Common myeloid progenitor, CD34-positive (primary cell): ENCODE measurements around the gene BLID.

ENCODE experiments used
- CTCF ChIA-PET: fragments of 350-600 bp; sonication (Branson Sonifier 250); formaldehyde crosslinking; loops from one replicate; lab custom pipeline; 2021; ENCODE audit warnings: antibody characterized with exemption; lab: Charles Lee
- POLR2A ChIA-PET: fragments of 350-600 bp; sonication (Branson Sonifier 250); formaldehyde crosslinking; loops from one replicate; lab custom pipeline; 2021; ENCODE audit warnings: antibody characterized with exemption; lab: Charles Lee
- DNase-seq, 3 donors: peaks; one replicate each; pipeline versions ENCODE4 v3.0.0 to v3.0.0-alpha.2; 2013
- H3K27ac ChIP-seq, 2 experiments: 1 replicate in 1 of 2; 2 replicates in 1 of 2; pipeline ENCODE4 v1.7.0; 2013; ENCODE audit warnings: inconsistent platforms in 2 of 2, low read length in 2 of 2, mild to moderate bottlenecking in 2 of 2, low read depth in 1 of 2, moderate library complexity in 1 of 2; ENCODE audit not compliant: severe bottlenecking in 2 of 2, insufficient read depth in 1 of 2, poor library complexity in 1 of 2
- H3K27me3 ChIP-seq, 5 experiments: replicated peaks in 2 of 5; 1 replicate in 3 of 5; 2 replicates in 2 of 5; pipeline versions ENCODE4 v1.6.1 to v1.7.0; 2013; ENCODE audit warnings: low read length in 4 of 5, mild to moderate bottlenecking in 2 of 5, moderate library complexity in 2 of 5, inconsistent platforms in 1 of 5; ENCODE audit not compliant: insufficient read depth in 5 of 5, control insufficient read depth in 4 of 5
- H3K36me3 ChIP-seq, 4 experiments: 1 replicate in 2 of 4; 2 replicates in 2 of 4; pipeline versions ENCODE4 v1.6.1 to v1.7.0; 2013; ENCODE audit warnings: low read length in 3 of 4, control low read depth in 1 of 4, mild to moderate bottlenecking in 1 of 4; ENCODE audit not compliant: control insufficient read depth in 4 of 4, insufficient read depth in 4 of 4
- H3K4me1 ChIP-seq, 4 experiments: 1 replicate in 3 of 4; 2 replicates in 1 of 4; pipeline versions ENCODE4 v1.6.1 to v1.7.1; 2013; ENCODE audit warnings: low read length in 3 of 4, mild to moderate bottlenecking in 3 of 4, control low read depth in 1 of 4, inconsistent platforms in 1 of 4, moderate library complexity in 1 of 4; ENCODE audit not compliant: control insufficient read depth in 4 of 4, insufficient read depth in 4 of 4; ENCODE audit errors: control extremely low read depth in 1 of 4
- H3K4me3 ChIP-seq, 7 experiments: 1 replicate in 4 of 7; 2 replicates in 3 of 7; pipeline versions ENCODE4 v1.5.1 to v1.7.0; 2013; ENCODE audit warnings: mild to moderate bottlenecking in 7 of 7, low read length in 6 of 7, moderate library complexity in 6 of 7, inconsistent platforms in 2 of 7, low read depth in 2 of 7, control low read depth in 1 of 7; ENCODE audit not compliant: insufficient read depth in 4 of 7, control insufficient read depth in 1 of 7; ENCODE audit errors: extremely low read depth in 1 of 7
- H3K9me3 ChIP-seq, 5 experiments: 1 replicate in 4 of 5; 2 replicates in 1 of 5; pipeline versions ENCODE4 v1.6.1 to v1.7.1; 2013; ENCODE audit warnings: low read length in 4 of 5, mild to moderate bottlenecking in 2 of 5, inconsistent platforms in 1 of 5, low read depth in 1 of 5, moderate library complexity in 1 of 5; ENCODE audit not compliant: control insufficient read depth in 4 of 5, insufficient read depth in 2 of 5; ENCODE audit errors: control extremely low read depth in 1 of 5
- WGBS: methylation state at CpG from one replicate; pipeline ENCODE4 v1.1.5; 2013; ENCODE audit not compliant: insufficient coverage; 5-methylcytosine and 5-hydroxymethylcytosine counted together

The BLID gene

DNA sequence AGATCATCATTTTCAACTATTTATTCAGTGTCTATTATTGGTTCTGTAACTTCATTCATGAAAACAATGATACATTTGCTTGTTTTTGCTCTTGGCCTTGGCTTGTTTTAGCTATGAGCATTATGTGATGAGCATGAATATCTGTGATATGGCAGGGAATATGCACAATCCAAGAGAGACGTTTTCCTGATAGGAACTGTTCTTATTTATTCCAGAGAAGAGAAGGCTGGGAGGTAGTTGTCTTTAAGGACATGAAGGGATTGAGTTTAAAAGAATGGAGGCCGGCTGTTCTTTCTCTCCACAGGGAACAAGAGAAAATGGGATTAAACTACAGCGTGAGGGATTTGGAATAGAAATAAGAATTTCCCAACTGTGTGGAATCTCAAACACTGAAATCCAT, 30.3 kb downstream of the BLID start:
- Histone ChIP-seq H3K9me3 (no peaks in the 10 kb centered on the region), H3K27me3 (no peaks in the 10 kb centered on the region), H3K27ac (no peak overlapping the region), H3K4me1 (no peaks in the 10 kb centered on the region), H3K4me3 (no peak overlapping the region), H3K36me3 (no peaks in the 10 kb centered on the region)
- POLR2A ChIA-PET = no interaction called here
- WGBS = 100% methylated on average over 3 of the region's 3 CpGs
- DNase-seq = no peak
- CTCF ChIA-PET = interaction anchor here (0.8 kb wide), 1 partner anchor 15 kb away, joined by 3 read pairs; no protein-coding TSS in a partner anchor

DNA sequence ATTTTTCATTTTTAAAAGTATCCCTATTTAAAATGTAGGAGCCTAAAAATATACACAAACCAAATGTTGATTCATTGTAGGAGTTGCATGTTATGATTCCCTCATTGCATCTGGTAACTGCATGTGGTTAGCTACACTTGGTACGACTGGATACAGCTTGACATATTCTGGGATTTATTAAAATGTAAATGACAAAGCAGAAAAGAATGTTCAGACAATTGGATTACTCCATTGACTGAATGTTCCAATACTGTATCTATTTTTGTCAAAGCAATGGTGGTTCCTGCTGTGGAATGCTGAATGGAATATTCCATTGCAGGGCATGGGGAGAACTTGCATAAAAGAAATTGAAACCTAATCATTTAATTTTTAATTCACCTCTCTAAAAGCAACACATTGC, 30.8 kb downstream of the BLID start:
- WGBS = no CpG with 5 or more reads among the region's 1 CpG
- Histone ChIP-seq H3K27ac (no peak overlapping the region), H3K4me1 (no peaks in the 10 kb centered on the region), H3K9me3 (no peaks in the 10 kb centered on the region), H3K27me3 (no peaks in the 10 kb centered on the region), H3K36me3 (no peaks in the 10 kb centered on the region), H3K4me3 (no peak overlapping the region)
- DNase-seq = no peak
- POLR2A ChIA-PET = no interaction called here
- CTCF ChIA-PET = interaction anchor here (0.8 kb wide), 1 partner anchor 15 kb away, joined by 3 read pairs; no protein-coding TSS in a partner anchor

GRCh38 chr11:122082205-122082604, 33.8 kb downstream of the BLID start:
- 100% methylated on average over 1 of the region's 2 CpGs for WGBS
- Histone ChIP-seq H3K36me3 (no peaks in the 10 kb centered on the region), H3K4me1 (no peaks in the 10 kb centered on the region)

DNA sequence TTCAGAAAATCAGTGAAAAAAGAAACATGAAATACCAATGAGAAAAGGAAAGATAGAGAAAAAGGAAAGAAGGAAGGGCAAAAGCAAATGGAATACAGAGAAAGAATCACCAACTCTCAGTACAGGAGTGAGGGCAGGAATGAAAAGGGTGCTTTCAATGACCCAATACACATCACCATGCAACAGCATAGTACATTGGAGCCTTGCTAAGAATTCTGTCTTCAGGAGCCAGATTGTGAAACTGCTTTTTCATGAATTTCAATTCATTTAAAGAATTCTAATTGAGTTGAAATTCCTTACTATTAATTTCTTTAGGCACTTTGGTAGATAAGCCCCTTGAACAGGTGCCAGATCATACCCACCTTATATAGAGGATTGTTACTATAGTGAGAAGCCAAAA, 34.9 kb downstream of the BLID start:
- no peaks in the 10 kb centered on the region for H3K36me3 ChIP-seq
- DNase-seq = no peak
- H3K4me1 ChIP-seq = no peaks in the 10 kb centered on the region
- no peaks in the 10 kb centered on the region for H3K27me3 ChIP-seq
- H3K27ac ChIP-seq = no peak overlapping the region
- no peaks in the 10 kb centered on the region for H3K9me3 ChIP-seq
- H3K4me3 ChIP-seq = no peak overlapping the region
- ChIA-PET CTCF (no interaction called here), POLR2A (interaction anchor here (0.7 kb wide), 1 partner anchor 281 kb away, joined by 3 read pairs; no protein-coding TSS in a partner anchor)

More at GRCh38 chr11:122082205-122082604, 33.8 kb downstream of the BLID start:
- no peaks in the 10 kb centered on the region for H3K9me3 ChIP-seq
- ChIA-PET POLR2A (no interaction called here), CTCF (no interaction called here)
- H3K27ac ChIP-seq = no peak overlapping the region
- no peaks in the 10 kb centered on the region for H3K27me3 ChIP-seq
- H3K4me3 ChIP-seq = no peak overlapping the region
- DNase-seq = no peak

DNA sequence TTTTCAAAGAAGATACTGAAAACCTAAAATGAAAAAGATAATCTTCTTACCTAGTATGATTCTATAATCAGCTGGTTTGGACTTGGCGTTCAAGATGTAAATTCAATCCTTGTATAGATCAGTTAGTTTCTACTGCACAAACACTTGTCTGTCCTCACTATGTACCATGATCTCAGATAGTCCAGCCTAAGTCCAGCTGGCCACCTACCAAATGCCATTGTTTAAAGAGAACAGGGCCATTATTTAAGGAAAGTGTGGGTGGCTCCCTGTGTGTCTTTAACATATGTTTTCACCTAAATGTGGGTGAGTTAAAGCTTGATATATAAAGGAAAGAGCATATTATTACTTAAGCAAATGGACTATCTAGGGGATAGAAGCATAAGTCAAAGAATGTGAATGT, 38.6 kb downstream of the BLID start:
- H3K36me3 ChIP-seq = no peaks in the 10 kb centered on the region
- no peak for DNase-seq
- no peaks in the 10 kb centered on the region for H3K9me3 ChIP-seq
- ChIA-PET POLR2A (no interaction called here), CTCF (no interaction called here)
- no peak overlapping the region for H3K4me3 ChIP-seq
- no peaks in the 10 kb centered on the region for H3K4me1 ChIP-seq
- H3K27ac ChIP-seq = no peak overlapping the region
- no peaks in the 10 kb centered on the region for H3K27me3 ChIP-seq
- WGBS = no CpG with 5 or more reads among the region's 1 CpG

DNA sequence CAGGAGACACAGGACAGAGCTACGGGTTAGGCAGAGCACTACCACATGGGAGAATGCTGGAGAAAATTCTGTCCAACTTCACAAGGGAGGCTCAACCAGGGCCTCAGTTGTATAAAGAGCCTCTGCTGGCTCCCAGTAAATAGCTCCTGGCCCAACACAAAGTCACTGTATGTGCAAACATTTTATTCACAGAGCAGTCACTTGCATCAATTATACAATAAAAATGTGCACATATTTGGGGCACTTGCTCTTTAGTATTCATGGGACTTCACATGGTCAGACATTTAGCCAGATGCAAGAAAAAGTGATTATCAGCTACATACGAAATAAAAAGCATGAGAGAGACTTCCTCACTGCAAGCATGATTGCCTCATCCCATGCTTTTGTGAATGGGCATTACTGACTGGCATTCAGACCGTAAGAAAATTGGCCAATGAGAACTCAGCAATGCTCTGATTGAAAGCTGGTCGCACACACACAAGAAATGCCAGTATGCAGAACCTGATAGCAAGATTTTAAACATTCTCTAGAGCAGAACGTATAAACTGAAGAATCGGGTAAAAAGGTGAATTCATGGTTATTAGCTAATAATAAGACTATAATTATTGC, 39.4 kb downstream of the BLID start:
- ChIA-PET CTCF (no interaction called here), POLR2A (no interaction called here)
- 97% methylated on average over 3 of the region's 6 CpGs for WGBS

DNA sequence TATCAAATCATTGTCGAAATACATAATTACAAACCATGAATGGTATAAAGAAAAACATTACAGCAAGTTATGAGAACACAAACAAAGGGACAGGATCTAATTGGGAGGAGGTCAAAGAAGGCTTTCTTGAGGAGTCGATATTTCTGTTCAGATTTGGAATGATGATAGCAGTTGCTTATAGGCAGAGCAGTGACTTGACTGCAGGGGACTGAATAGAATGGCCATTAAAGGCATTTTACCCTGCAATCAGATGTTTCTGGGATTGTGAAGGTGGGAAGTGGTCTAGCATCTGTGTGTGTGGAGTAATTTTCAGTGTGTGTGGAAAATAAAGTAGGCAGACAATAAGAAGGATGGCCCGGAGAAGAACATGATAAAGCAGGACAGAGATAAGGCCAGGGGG, 41.0 kb downstream of the BLID start:
- ChIA-PET CTCF (no interaction called here), POLR2A (no interaction called here)
- 94% methylated on average over 2 of the region's 3 CpGs for WGBS
- H3K27ac ChIP-seq = no peak overlapping the region
- DNase-seq = no peak
- H3K36me3 ChIP-seq = no peaks in the 10 kb centered on the region
- H3K4me1 ChIP-seq = peaks cover 0 to 4% (median 2%) of the 10 kb centered on the region in 4 experiments
- H3K9me3 ChIP-seq = no peaks in the 10 kb centered on the region
- no peaks in the 10 kb centered on the region for H3K27me3 ChIP-seq
- H3K4me3 ChIP-seq = no peak overlapping the region

More for the DNA sequence above, 39.4 kb downstream of the BLID start:
- Histone ChIP-seq H3K27ac (no peak overlapping the region), H3K36me3 (no peaks in the 10 kb centered on the region), H3K4me1 (no peaks in the 10 kb centered on the region), H3K9me3 (no peaks in the 10 kb centered on the region), H3K27me3 (no peaks in the 10 kb centered on the region), H3K4me3 (no peak overlapping the region)
- no peak for DNase-seq
